Prostate gland (tissue), 2 donors: ENCODE data around the gene CACNA1E. TPM values are rescaled to one million over a fixed set of nuclear protein-coding genes. Genes with fewer than 3 reads are reported as not detected.

Experiments used
- DNase-seq: peaks from one replicate; pipeline ENCODE4 v3.0.0-alpha.2; 2019; ENCODE audit warnings: low spot score
- H3K27ac ChIP-seq, 2 donors: fragments of 200-600 bp; sonication (generic); 2 replicates each; pipeline ENCODE4 v1.5.1; 2017 to 2019
- H3K27me3 ChIP-seq: fragments of 200-600 bp; sonication (generic); replicated peaks from 2 replicates; pipeline ENCODE4 v1.5.1; 2019; ENCODE audit not compliant: insufficient read depth
- H3K36me3 ChIP-seq, 2 donors: fragments of 200-600 bp; sonication (generic); 1 replicate in 1 of 2; 2 replicates in 1 of 2; pipeline versions ENCODE4 v1.5.1 to v1.8.1; 2017 to 2019
- H3K4me1 ChIP-seq: fragments of 200-600 bp; sonication (generic); replicated peaks from 2 replicates; pipeline ENCODE4 v1.5.1; 2019
- H3K4me3 ChIP-seq, 2 donors: fragments of 200-600 bp; sonication (generic); 2 replicates each; pipeline ENCODE4 v1.5.1; 2017 to 2019
- H3K9me3 ChIP-seq: fragments of 200-600 bp; sonication (generic); 2 replicates; pipeline ENCODE4 v1.5.1; 2017
- CTCF ChIP-seq, 4 experiments: fragments of 200-600 bp in 2 of 4; fragments of 450-650 bp in 2 of 4; sonication (generic) in 2 of 4; IDR thresholded peaks; 1 replicate in 3 of 4; 2 replicates in 1 of 4; pipeline ENCODE4 v1.5.1; 2016 to 2019; ENCODE audit warnings: antibody characterized with exemption in 4 of 4, mild to moderate bottlenecking in 2 of 4, moderate library complexity in 2 of 4
- POLR2A ChIP-seq: fragments of 450-650 bp; IDR thresholded peaks from one replicate; pipeline ENCODE4 v1.6.1; 2016; ENCODE audit warnings: antibody characterized with exemption, mild to moderate bottlenecking
- POLR2AphosphoS5 ChIP-seq: sonication (generic); formaldehyde crosslinking; IDR thresholded peaks from one replicate; pipeline ENCODE4 v1.6.1; 2017; ENCODE audit warnings: antibody characterized with exemption
- WGBS: methylation state at CpG from one replicate; pipeline ENCODE4 v1.1.5; 2018; 5-methylcytosine and 5-hydroxymethylcytosine counted together
- intact Hi-C: fragments of 100-400 bp; cut with DNase I; formaldehyde crosslinking; loops from one replicate; pipeline ENCODE4 v1.14.2; 2022
- total RNA-seq, 2 donors: library from RNA; depleted of rRNA; stranded (reverse); fragments of >200 nt; gene quantifications; one replicate each; pipeline ENCODE4 v1.1.0, GENCODE V29; 2016

CACNA1E gene
- total RNA-seq, 2 donors from 2014 or later: 4.1 TPM; not detected in 1

- intact Hi-C loops: no loop called here
- H3K27me3 ChIP-seq: no peaks in the 10 kb centered on the region
- no peak overlapping the region for H3K4me3 ChIP-seq
- no peaks in the 10 kb centered on the region for H3K4me1 ChIP-seq
- H3K9me3 ChIP-seq: no peaks in the 10 kb centered on the region
- 76% methylated on average over 2 of the region's 2 CpGs for WGBS
- DNase-seq: no peak
- no peaks in the 10 kb centered on the region for H3K36me3 ChIP-seq
- no peak for TF ChIP-seq CTCF (IDR thresholded peaks at IDR 0.05)
- TF ChIP-seq POLR2A: no peak
- no peak for TF ChIP-seq POLR2AphosphoS5
- no peak overlapping the region for H3K27ac ChIP-seq
These were observed 283.8 kb downstream of the CACNA1E start for GRCh38 chr1:181767001-181767708.

- H3K4me3 ChIP-seq: no peak overlapping the region
- no peak overlapping the region for H3K27ac ChIP-seq
- H3K9me3 ChIP-seq: no peaks in the 10 kb centered on the region
- H3K27me3 ChIP-seq: no peaks in the 10 kb centered on the region
- 32% methylated on average over 3 of the region's 3 CpGs for WGBS
- DNase-seq: no peak
- intact Hi-C loops: no loop called here
- no peaks in the 10 kb centered on the region for H3K36me3 ChIP-seq
- no peaks in the 10 kb centered on the region for H3K4me1 ChIP-seq
- TF ChIP-seq POLR2AphosphoS5: peak; percentile 36
- TF ChIP-seq POLR2A: no peak
These were observed 285.1 kb downstream of the CACNA1E start for GRCh38 chr1:181768211-181768929.

DNA sequence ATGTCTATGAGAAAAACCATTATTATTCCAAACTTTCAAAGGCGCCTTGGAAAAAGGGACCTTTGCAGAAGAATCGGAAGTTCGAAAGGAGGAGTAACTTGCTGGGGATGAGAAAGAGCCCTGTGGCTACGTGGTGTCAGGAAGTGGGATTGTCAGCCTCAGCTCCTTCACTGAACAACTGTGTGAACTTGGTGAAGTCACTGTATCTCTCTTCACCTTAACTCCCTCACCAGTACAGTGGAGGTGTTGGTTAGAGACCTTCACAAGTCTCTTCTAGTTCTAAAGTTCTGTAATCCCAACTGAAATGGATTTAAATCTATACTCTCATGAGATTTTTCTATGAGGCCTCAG is 285.6 kb downstream of the CACNA1E start:
- H3K4me1 ChIP-seq: no peaks in the 10 kb centered on the region
- H3K36me3 ChIP-seq: no peaks in the 10 kb centered on the region
- no peak overlapping the region for H3K27ac ChIP-seq
- no peak overlapping the region for H3K4me3 ChIP-seq
- DNase-seq: no peak
- H3K9me3 ChIP-seq: no peaks in the 10 kb centered on the region
- intact Hi-C loops: no loop called here
- TF ChIP-seq POLR2AphosphoS5 (no peak), POLR2A (no peak), CTCF (IDR thresholded peaks at IDR 0.05) (no peak)
- 88% methylated on average over 4 of the region's 4 CpGs for WGBS
- no peaks in the 10 kb centered on the region for H3K27me3 ChIP-seq

- no peak for DNase-seq
- intact Hi-C loops: no loop called here
- H3K4me1 ChIP-seq: no peaks in the 10 kb centered on the region
- no peak overlapping the region for H3K4me3 ChIP-seq
- H3K27me3 ChIP-seq: no peaks in the 10 kb centered on the region
- H3K36me3 ChIP-seq: no peaks in the 10 kb centered on the region
- H3K9me3 ChIP-seq: no peaks in the 10 kb centered on the region
- H3K27ac ChIP-seq: no peak overlapping the region
- TF ChIP-seq POLR2AphosphoS5 (no peak), CTCF (IDR thresholded peaks at IDR 0.05) (no peak), POLR2A (no peak)
These were observed 286.5 kb downstream of the CACNA1E start for GRCh38 chr1:181769846-181770245.

GRCh38 chr1:181772714-181773113 is 289.4 kb downstream of the CACNA1E start:
- TF ChIP-seq CTCF (IDR thresholded peaks at IDR 0.05): no peak
- 47% methylated on average over 1 of the region's 1 CpG for WGBS

More at GRCh38 chr1:181772714-181773113, 289.4 kb downstream of the CACNA1E start:
- Histone ChIP-seq H3K27me3 (no peaks in the 10 kb centered on the region), H3K9me3 (no peaks in the 10 kb centered on the region), H3K4me1 (no peaks in the 10 kb centered on the region), H3K4me3 (no peak overlapping the region), H3K27ac (no peak overlapping the region), H3K36me3 (no peaks in the 10 kb centered on the region)
- intact Hi-C loops: no loop called here
- no peak for DNase-seq
